Esophagus mucosa (tissue), 1 donor: ENCODE data around the gene DENND1B. TPM values are rescaled to one million over a fixed set of nuclear protein-coding genes. Genes with fewer than 3 reads are reported as not detected.
"Not testable (repeated sequence)": the region's sequence is repeated elsewhere in the genome, so short reads cannot be mapped to it uniquely, and the experiment has no call there.

Experiments used
- ATAC-seq: fragments of 200-7000 bp; cut with Tn5 transposase; one replicate; pipeline ENCODE4 v1.9.1; 2020
- total RNA-seq: library from RNA; stranded (reverse); gene quantifications from one replicate; pipeline ENCODE4 v1.2.4, GENCODE V29; 2023
- donor health status: DM: yes; HTN: yes; CAD: no.

The DENND1B gene
- total RNA-seq, 1 donor from 2014 or later = 15.2 TPM

DNA sequence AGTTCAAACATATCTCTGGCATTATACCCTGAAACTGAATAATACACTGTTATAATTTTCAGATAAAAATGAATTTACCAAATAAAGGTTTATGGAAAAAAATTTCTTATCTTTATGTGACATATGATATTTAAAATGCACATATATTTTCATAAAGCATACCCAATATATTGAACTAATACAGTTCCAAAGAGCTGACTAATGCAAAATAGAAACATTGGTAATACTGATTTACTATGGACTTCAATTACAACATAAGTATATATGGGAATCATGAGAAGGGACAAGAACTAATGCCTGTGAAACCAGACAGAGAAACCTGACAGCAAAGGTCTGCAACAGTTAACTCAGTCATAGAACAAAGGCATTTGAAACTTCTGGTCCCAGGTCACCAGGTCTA is 153.5 kb downstream of the DENND1B start:
- no peak for ATAC-seq

DNA sequence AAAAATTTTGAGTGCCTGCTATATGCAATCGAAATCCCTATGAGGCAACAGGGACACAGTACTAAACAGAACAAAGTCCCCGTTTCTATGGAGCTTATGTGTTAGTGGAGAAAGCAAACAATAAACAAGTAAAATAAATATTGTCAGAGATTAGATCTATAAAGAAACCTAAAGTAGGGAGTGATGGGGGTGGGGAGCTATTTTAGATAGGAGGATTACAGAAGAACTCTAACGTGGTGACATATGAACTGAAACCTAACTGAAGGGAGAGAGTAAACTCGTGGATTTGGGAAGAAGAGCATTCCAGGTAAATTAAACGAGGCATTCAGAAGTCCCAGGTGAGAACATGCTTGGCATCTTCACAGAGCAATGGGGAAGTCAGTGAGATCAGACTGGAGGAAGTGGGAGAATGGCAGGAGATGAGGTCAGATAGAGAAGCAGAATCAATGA is 154.5 kb downstream of the DENND1B start:
- ATAC-seq = no peak

DNA sequence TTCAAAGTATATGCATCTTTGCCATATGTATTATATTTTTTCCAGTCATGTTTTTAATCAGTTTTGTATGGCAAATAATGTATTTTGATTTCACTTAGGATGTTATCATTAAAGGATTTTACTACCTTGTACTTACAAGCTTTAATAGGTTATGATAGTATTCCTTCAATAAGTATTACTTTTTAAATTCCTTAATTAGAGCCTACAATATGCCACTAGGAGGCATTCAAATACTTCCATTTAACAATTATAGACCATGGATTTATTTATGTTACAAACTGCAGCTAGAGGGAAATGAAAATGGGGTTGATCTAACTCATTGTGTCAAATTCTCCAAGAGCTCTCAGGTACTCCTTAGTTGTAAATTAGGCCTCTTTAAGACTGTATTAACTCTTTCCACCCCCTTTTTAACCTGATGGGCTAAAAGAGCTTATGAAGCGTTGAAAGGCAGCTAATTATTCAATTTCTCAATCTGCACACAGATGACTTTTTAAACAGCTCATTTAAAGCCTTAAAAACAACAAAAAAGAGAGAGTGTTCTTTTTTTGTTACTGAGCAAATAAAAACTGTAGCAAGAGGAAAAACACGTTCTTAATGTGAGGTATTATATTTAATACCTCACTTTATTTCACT is 156.2 kb downstream of the DENND1B start:
- no peak for ATAC-seq

DNA sequence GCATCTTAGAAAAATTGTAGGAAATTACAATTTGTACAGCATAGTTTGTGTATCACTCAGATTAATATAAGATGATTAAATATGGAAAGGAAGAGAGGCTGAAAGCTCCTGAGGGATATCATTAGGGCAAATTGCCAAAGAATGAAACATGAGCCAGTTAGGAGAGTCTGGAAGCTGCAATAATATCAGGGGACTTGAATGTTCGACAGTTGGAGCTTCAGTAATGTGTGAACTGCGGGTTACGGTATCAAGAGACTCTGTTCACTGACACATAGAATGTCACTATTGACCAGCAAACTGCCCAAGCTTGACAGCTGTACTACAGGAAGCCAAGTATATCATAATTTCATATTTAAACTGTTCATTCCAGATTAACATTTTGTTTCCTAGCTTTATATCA is 157.2 kb downstream of the DENND1B start:
- ATAC-seq = no peak

DNA sequence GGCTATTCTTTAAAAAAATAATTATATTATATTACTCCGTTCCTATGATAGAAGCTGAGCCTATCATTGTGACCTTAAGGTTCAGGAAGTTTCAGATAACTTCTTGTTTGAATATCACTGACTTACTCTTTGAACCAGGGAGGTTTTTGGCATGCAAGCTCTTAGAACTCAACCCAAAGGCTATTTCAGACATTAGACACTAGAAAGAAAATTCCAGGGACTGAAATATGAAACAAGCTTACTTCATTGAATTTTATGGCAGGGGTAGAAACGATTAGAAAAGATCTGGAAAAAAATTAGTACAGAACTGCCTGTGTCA is 159.6 kb downstream of the DENND1B start:
- no peak for ATAC-seq

DNA sequence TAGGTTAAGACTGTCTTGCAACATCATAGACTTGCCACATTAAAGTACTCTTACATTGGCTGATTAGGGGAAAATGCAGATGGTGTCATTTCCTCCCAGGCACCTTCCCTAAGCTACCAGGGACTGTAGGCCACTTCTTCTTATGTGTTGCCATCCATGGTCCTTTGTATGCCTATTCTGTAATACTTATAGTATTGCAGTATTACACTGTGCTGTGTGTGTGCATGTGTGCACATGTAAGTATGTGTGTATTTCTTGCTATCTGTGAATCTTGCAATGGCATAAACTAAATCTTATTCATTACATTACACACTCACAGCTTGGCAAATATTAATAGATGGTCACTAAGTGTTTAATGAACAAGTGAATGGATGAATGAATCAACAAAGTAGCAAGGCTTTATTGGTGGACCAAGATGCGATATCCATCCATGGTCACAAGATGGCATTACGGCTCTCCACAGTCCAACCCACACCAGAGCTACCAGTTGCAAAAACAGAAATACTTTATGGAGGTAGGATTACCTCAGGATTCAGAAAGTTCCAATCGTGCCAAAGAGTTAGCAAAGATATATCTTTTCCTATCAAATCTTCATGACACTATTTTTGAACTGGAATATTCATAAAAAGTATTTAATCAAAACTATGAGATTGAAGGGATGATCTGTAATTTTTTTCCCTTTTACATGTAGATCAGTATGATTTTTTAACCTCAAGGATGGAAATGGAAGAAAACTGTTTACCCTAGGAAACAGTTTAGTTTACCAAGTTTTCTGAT is 160.2 kb downstream of the DENND1B start:
- peak; percentile 64 for ATAC-seq

DNA sequence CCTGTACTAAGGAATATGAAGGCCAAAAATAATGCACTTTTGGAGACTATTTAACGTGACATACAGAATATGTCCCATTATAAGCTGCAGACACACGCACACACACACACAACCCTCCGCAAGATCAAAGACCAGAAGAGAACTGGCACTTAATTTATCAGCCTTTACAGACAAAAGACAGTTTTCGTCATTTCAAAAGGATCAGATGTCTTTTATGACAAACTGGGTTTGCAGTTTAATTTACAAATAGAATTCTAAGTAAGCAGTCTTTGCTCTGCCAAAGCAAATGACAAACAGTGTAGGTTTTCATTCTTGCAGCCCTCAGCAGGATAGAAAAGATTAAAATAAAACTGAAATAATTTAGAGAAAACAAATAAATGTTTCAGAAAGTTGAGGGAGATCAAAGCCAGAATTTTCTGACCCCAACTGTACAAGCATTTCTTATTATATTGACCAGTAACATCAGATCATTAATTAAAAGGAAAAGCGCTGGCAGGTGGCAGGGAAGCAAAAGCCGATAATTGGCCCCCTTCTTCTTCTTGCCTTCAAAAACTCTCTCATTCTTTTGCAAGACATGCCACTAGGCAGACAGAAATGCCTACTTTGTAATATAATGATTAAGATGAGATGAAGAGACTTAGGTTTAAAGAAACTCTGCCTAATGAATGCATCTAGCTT is 169.0 kb downstream of the DENND1B start:
- no peak for ATAC-seq

DNA sequence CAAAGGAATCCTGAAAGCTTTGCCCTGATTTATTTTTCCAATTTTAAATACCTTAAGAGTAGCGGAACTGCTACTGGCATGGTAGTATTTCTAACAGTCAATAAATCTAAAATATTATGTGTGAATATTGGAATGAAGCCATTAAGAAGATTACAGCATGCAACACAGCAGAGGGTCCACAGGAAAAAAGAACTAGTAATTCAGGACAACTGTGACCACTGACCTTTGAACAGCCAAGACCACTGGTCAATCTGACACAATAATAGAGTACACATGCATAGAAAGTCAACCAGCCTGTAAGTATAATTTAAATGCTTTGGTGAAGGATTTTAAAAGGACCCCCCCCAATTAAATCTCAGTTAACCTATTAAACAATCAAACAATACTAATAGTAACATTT is 171.0 kb downstream of the DENND1B start:
- ATAC-seq = no peak

DNA sequence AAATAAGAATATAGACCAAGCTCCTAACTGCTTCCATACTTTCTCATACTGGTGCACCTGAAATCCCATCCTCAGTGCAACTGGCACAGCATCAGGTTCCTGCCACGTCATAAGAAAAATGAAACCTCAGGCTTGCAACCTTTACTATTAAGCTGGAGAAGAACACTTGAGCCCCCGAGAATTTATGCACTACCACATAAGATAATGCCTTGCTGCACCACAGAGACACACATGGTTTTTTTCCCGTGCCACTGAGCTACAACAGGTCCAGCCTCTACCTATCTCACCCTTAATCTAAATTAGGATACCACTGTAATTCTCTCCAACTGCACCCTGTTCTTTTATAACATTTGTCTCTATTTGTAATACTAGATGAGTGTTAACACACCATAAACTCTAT is 174.5 kb downstream of the DENND1B start:
- no peak for ATAC-seq

DNA sequence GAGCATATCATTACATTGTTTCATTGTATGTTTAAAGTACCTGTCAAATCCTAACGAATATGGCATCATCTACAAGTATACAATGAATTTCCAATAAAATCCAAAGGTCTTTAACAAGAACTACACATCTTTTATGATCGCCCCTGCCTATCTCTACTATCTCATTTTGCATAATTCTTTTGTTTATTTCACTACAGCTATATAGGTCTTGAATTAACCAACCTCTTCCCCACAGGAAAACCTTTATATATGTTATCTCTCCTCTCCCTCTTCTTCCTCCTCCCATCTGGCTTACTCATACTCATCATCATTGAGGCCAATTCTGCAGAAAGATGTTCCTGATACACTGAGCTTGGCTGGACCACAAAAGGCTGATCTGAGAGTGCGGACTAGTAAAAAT is 175.5 kb downstream of the DENND1B start:
- no peak for ATAC-seq

DNA sequence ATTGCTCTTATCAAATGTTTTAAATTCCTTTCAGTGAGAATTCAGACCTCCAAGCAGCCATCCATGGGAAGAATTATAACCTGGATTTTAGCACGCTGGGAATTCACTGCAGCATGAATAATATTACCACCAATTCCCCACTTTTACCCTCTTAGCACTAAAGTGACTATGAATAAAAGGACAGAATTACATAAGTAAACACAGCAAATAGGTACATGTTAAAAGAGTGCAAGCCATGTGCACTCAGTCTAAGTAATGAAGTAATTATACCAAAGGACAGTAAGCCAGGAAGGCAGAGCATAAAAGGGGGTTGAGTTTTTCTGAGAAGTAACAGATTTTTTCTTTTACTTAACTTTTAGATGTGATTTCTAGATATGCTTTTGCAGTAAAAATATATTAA is 176.3 kb downstream of the DENND1B start:
- no peak for ATAC-seq

DNA sequence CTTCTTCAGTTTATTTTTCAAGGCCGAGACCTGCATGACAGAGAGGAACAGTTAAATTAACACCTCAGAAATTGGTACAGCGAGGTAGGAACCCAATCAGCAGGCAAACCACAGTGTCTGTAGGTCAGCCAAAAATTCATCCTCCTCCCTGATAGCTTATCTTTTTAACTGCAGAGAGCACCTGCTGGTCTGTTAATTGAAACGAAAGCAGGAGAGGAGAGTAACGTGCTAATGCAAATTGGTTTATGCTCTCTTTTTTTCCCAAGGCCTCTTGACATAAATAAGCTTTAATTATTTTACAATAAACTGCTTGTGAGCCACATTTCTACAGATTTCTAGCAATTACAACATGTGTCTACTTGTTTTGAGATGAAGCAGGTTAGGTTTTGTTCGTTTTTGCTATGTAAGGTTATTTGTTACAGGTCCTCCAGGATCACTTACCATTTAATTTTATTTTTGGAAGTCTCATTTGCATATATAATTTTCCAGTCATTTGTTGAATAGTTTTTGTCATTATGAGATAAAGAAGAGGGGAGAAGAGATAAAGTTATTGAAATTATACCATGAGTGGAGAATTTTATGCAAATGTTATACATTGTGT is 179.9 kb downstream of the DENND1B start:
- ATAC-seq = no peak

DNA sequence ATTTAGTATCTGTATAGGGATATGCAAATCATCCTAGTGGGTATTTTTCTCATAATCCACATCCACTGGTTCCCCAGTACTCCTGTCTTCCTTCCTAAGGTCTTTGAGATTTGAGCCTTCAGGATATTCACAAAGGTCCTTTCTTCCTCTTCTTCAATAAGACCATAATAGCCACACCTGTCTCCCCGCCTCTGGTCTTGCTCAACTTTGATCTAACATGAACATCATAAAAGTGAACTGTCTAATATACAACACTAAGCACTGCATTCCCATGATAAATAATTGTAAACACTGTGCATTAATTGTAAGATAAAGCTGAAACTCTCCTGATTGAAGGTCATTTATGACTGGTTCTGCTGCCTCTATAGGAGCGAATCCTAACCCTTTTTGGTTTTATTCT is 184.6 kb downstream of the DENND1B start:
- ATAC-seq = no peak

DNA sequence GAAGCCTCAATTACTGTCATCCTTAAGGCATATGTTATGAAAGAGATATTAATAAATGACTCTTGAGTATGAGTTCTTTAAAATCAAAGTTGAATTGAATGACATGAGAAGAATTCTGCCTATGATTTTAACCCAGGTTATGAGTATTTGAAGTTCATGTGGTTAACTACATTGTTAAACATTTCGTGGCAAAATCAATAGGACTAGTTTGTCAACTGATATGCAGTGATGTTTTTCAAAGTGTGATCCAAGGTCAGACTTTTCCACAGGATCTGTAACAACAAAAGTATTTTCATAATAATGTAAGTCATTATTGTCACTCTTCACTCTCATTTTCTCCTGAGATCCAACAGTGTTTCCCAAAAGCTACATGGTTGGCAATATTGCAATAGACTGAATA is 189.5 kb downstream of the DENND1B start:
- ATAC-seq = no peak

DNA sequence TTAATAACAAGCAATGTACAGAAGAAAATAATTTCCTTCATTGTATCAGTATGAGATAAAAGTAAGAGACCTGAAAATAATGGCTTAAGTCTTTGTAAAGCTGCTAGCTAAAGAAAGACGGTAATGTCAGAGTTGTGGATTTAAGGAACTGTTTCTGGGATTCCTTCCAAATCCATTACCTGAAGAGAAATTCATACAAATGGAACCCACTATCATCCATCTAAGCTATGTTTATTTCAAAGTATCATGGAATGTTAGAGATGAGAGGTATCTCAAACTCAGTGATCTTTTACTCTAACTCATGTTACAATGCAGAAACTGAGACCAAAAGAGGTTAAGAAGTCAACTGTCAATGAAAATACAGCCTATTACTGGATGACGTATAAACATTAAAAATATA is 197.7 kb downstream of the DENND1B start:
- ATAC-seq = no peak

DNA sequence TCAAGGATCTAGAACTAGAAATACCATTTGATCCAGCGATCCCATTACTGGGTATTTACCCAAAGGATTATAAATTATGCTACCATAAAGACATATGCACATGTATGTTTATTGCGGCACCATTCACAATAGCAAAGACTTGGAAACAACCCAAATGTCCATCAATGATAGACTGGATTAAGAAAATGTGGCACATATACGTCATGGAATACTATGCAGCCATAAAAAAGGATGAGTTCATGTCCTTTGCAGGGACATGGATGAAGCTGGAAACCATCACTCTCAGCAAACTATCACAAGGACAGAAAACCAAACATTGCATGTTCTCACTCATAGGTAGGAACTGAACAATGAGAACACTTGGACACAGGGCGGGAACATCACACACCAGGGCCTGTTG is 199.7 kb downstream of the DENND1B start:
- ATAC-seq = not testable (repeated sequence)

DNA sequence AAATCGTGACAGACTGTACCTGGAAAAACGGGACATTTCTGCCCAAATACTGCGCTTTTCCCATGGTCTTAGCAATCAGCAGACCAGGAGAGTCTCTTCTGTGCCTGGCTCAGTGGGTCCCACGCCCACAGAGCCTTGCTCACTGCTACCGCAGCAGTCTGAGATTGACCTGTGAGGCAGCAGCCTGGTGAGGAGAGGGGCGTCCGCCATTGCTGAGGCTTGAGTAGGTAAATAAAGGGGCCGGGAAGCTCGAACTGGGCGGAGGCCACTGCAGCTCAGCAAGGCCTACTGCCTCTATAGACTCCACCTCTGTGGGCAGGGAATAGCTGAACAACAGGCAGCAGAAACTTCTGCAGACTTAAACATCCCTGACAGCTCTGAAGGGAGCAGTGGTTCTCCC is 203.1 kb downstream of the DENND1B start:
- ATAC-seq = no peak

DNA sequence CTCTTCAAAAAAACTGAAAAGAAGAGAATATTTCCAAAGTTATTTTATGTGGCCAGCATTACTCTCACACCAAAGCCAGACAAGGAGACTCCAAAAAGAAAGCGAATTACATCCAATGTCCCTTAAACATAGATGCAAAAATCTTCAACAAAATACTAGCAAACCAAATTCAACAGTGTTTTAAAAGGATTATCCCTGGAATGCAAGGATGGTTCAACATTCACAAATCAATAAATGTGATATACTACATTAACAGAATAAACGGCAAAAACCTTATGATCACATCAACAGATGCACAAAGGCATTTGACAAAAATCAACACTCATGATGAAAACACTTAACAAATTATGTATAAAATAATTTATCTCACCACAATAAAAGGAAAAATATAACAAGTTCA is 207.8 kb downstream of the DENND1B start:
- ATAC-seq = no peak

DNA sequence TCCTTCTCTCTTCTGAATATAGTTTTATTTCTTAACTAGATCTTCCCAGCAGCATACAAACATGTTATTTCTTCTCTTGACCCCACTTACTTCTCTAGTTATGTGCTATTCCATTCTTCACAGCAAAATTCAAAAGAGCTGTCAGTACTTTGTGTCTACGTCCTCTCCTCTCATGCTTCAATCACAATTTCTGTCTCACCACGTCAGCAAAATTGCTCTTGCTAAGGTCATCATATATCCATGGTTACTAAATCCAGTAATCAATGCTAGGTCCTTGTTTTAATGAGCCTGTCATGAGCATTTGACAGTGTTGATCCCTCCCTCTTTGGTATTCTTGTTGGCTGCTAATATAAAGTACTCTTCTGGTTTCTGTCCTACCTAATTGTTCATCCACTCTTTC is 214.2 kb downstream of the DENND1B start:
- ATAC-seq = no peak

DNA sequence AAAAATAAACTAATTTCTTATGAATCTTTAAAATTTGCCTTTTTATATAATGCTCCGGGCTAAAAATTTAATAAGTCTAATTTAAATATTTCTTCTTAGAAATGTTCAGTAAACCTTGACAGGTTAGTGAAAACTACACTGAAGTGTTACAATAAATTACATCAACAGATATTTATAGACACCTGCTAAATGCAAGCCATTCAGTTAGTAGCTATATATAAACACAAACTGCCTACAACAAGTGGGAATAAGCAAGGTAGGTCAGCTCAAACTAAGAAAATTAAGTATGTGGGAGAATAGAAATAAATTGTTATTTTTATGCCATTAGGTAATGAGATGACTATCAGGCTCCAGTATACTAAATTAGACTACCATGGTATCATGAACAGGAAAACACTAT is 215.6 kb downstream of the DENND1B start:
- no peak for ATAC-seq

DNA sequence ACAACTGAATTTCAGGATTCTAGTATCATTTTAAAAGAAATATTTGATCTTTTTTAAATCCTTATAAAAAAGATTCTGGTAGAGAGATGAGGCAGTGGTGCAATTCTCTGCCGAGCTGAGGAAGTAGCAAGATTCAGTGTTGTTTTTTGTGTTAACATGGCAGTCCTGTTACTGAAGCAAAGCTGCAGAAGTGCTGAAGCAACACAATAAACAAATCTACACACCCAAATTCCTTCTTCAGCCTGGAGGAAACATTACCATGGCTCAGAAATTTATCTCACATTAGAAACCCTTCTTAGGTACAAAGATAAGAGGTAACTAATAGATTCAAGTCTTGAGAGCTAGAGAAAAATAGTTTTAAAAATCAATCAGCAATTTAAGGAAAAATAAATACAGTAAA is 216.0 kb downstream of the DENND1B start:
- no peak for ATAC-seq

DNA sequence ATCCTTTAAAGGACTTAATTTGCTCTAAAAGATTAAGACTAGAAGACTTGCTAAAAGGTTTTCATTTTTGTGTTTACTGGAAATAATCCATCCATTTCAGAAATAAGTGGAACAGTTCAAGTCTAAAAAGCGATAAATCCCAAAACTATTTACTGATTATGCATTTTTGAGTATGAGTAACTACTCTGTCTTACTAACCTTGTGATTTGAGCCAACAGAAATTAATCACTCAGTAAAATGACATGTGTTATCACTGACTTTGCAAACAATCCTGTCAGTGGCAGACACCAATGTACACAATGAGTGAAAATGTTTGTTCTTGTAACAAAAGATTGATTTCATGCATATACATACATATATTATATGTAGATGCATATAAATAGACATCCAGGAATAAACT is 218.0 kb downstream of the DENND1B start:
- no peak for ATAC-seq

DNA sequence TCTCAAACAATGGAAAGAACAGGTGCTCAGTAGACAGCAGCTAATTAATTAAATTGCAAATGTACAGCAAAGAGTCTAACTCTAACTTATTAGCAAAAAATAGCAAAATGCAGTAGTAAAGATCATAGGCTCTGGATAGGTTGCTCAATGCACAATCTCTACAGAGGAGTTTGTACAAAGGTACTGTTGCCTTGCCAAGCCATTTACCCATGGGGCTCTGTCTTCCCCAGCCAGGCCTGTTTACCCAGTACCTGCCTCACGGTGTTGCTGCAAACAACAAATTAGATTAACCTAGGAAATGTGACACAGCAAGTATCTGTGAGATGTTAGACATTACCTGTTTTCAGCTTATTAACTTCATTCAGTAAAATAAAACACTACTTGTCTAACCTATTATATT is 222.0 kb downstream of the DENND1B start:
- no peak for ATAC-seq

DNA sequence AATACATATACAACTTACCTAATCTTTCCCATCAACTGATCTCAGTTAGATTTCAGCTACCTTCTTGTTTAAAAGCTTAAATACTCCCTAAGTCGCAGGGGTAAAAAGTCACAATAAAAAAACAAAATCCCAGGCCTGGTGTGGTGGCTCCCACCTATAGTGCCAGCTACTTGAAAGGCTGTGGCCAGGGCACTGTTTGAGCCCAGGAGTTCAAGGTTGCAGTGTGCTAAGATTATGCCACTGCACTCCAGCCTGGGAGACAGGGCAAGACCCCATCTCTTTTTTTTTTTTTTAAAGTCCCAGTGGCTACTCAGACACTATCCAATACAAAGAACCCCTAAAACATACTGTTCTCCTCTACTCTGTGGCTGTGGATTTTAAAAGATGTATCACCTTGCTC is 228.3 kb downstream of the DENND1B start:
- no peak for ATAC-seq
